ENCODE measurements around the gene CCND2.
A peak's percentile ranks its signal among the peaks of the same experiment; 100 is the strongest.

The CCND2 gene

GRCh38 chr12:4289998-4290790, 16.6 kb downstream of the CCND2 start:
- no peak for DNase-seq (ENCODE audit: low read depth)

GRCh38 chr12:4292341-4293073, 18.9 kb downstream of the CCND2 start:
- no peak for DNase-seq (ENCODE audit: low read depth)

- peak; percentile 37 for DNase-seq (ENCODE audit: low read depth)
Observed at GRCh38 chr12:4293299-4293965, 19.9 kb downstream of the CCND2 start.

GRCh38 chr12:4293966-4294505, 20.5 kb downstream of the CCND2 start:
- no peak for DNase-seq (ENCODE audit: low read depth)

- no peak for DNase-seq (ENCODE audit: low read depth)
Observed at GRCh38 chr12:4296751-4297150, 23.2 kb downstream of the CCND2 start.

- DNase-seq (ENCODE audit: low read depth): no peak
Observed at GRCh38 chr12:4297617-4298016, 24.1 kb downstream of the CCND2 start.

GRCh38 chr12:4300883-4301282, 27.3 kb downstream of the CCND2 start:
- no peak for DNase-seq (ENCODE audit: low read depth)

- DNase-seq (ENCODE audit: low read depth): no peak
Observed at GRCh38 chr12:4301932-4302501, 28.5 kb downstream of the CCND2 start.

GRCh38 chr12:4302881-4303280, 29.3 kb downstream of the CCND2 start:
- DNase-seq (ENCODE audit: low read depth): no peak

GRCh38 chr12:4303750-4304149, 30.2 kb downstream of the CCND2 start:
- no peak for DNase-seq (ENCODE audit: low read depth)

- DNase-seq (ENCODE audit: low read depth): no peak
Observed at GRCh38 chr12:4307593-4308333, 34.2 kb downstream of the CCND2 start.

GRCh38 chr12:4308334-4308950, 34.9 kb downstream of the CCND2 start:
- no peak for DNase-seq (ENCODE audit: low read depth)

GRCh38 chr12:4311776-4312175, 38.2 kb downstream of the CCND2 start:
- no peak for DNase-seq (ENCODE audit: low read depth)

- DNase-seq (ENCODE audit: low read depth): no peak
Observed at GRCh38 chr12:4312251-4312650, 38.7 kb downstream of the CCND2 start.

- no peak for DNase-seq (ENCODE audit: low read depth)
Observed at GRCh38 chr12:4320497-4320852, 46.9 kb downstream of the CCND2 start.

GRCh38 chr12:4320853-4321701, 47.5 kb downstream of the CCND2 start, which contains the start of gene TIGAR:
Gene TIGAR, plus strand, starts transcription at chr12:4321213. Its CDS starts 59 bp downstream, at chr12:4321272.
- peak; percentile 89 for DNase-seq (ENCODE audit: low read depth)

- DNase-seq (ENCODE audit: low read depth): no peak
Observed at GRCh38 chr12:4322726-4323125, 49.2 kb downstream of the CCND2 start.

All from activated T-helper 9 cell treated with anti-CD3 and anti-CD28 coated beads, Interleukin-2, amount 50 U/mL, for 16 hours (primary cell).